ENCODE measurements around the gene EIF4E3.

EIF4E3 gene

GRCh38 chr3:71684757-71685386 lies 40.3 kb downstream of the EIF4E3 start:
- FAIRE-seq = no peak

- no peak for FAIRE-seq
These were observed 41.0 kb downstream of the EIF4E3 start for GRCh38 chr3:71684046-71684756.

GRCh38 chr3:71681224-71681668 lies 44.0 kb downstream of the EIF4E3 start:
- peak; percentile 80 for FAIRE-seq

- FAIRE-seq = no peak
These were observed 44.6 kb downstream of the EIF4E3 start for GRCh38 chr3:71680603-71681002.

- no peak for FAIRE-seq
These were observed 48.3 kb downstream of the EIF4E3 start for GRCh38 chr3:71676931-71677330.

GRCh38 chr3:71673486-71673885 lies 51.7 kb downstream of the EIF4E3 start:
- no peak for FAIRE-seq

- FAIRE-seq = no peak
These were observed 52.4 kb downstream of the EIF4E3 start for GRCh38 chr3:71672807-71673206.

- FAIRE-seq = no peak
These were observed 52.9 kb downstream of the EIF4E3 start for GRCh38 chr3:71672340-71672739.

GRCh38 chr3:71671216-71671845 lies 53.9 kb downstream of the EIF4E3 start:
- FAIRE-seq = no peak

- no peak for FAIRE-seq
These were observed 62.6 kb downstream of the EIF4E3 start for GRCh38 chr3:71662568-71662967.

- FAIRE-seq = no peak
These were observed 63.1 kb downstream of the EIF4E3 start for GRCh38 chr3:71662056-71662455.

GRCh38 chr3:71659864-71660591 lies 65.2 kb downstream of the EIF4E3 start:
- no peak for FAIRE-seq

- FAIRE-seq = no peak
These were observed 67.2 kb downstream of the EIF4E3 start for GRCh38 chr3:71657831-71658530.

- no peak for FAIRE-seq
These were observed 70.1 kb downstream of the EIF4E3 start for GRCh38 chr3:71655061-71655460.

- no peak for FAIRE-seq
These were observed 71.8 kb downstream of the EIF4E3 start for GRCh38 chr3:71653414-71653807.

- no peak for FAIRE-seq
These were observed 72.3 kb downstream of the EIF4E3 start for GRCh38 chr3:71652781-71653413.

GRCh38 chr3:71651625-71652024 lies 73.6 kb downstream of the EIF4E3 start:
- FAIRE-seq = no peak

GRCh38 chr3:71650372-71650771 lies 74.8 kb downstream of the EIF4E3 start:
- FAIRE-seq = no peak

GRCh38 chr3:71649757-71650156 lies 75.4 kb downstream of the EIF4E3 start:
- no peak for FAIRE-seq

- no peak for FAIRE-seq
These were observed 77.5 kb downstream of the EIF4E3 start for GRCh38 chr3:71647751-71648150.

GRCh38 chr3:71646971-71647370 lies 78.2 kb downstream of the EIF4E3 start:
- FAIRE-seq = no peak

- no peak for FAIRE-seq
These were observed 80.1 kb downstream of the EIF4E3 start for GRCh38 chr3:71645140-71645539.

All from G401.6 (cell line).